Suprapubic skin (tissue), 4 donors: ENCODE measurements around the gene RHEB. TPM values are rescaled to one million over a fixed set of nuclear protein-coding genes. Genes with fewer than 3 reads are reported as not detected.

Experiments used
- DNase-seq, 2 donors: peaks; one replicate each; pipeline ENCODE4 v3.0.0-alpha.2; 2019; ENCODE audit warnings: low spot score in 2 of 2
- H3K27ac ChIP-seq: fragments of 200-600 bp; sonication (generic); one replicate; pipeline ENCODE4 v1.5.1; 2019
- H3K27me3 ChIP-seq: fragments of 200-600 bp; sonication (generic); one replicate; pipeline ENCODE4 v1.5.1; 2019
- H3K36me3 ChIP-seq: fragments of 200-600 bp; sonication (generic); one replicate; pipeline ENCODE4 v1.5.1; 2019
- H3K4me1 ChIP-seq: fragments of 200-600 bp; sonication (generic); one replicate; pipeline ENCODE4 v1.5.1; 2019
- H3K4me3 ChIP-seq: fragments of 200-600 bp; sonication (generic); one replicate; pipeline ENCODE4 v1.5.1; 2019; ENCODE audit warnings: mild to moderate bottlenecking
- H3K9me3 ChIP-seq: fragments of 200-600 bp; sonication (generic); one replicate; pipeline ENCODE4 v1.5.1; 2019
- CTCF ChIP-seq, 2 donors: fragments of 200-600 bp in 1 of 2; fragments of 450-650 bp in 1 of 2; sonication (generic) in 1 of 2; IDR thresholded peaks; one replicate each; pipeline ENCODE4 v1.5.1; 2016 to 2019; ENCODE audit warnings: antibody characterized with exemption in 2 of 2, mild to moderate bottlenecking in 1 of 2, moderate library complexity in 1 of 2
- EP300 ChIP-seq: sonication (generic); formaldehyde crosslinking; IDR thresholded peaks from one replicate; pipeline ENCODE4 v1.6.1; 2017; ENCODE audit warnings: antibody characterized with exemption
- POLR2A ChIP-seq, 2 donors: fragments of 450-650 bp; IDR thresholded peaks; one replicate each; pipeline ENCODE4 v1.6.1; 2017; ENCODE audit warnings: antibody characterized with exemption in 2 of 2, mild to moderate bottlenecking in 2 of 2, moderate library complexity in 2 of 2
- POLR2AphosphoS5 ChIP-seq, 3 donors: sonication (generic); formaldehyde crosslinking; IDR thresholded peaks; one replicate each; pipeline ENCODE4 v1.6.1; 2017; ENCODE audit warnings: antibody characterized with exemption in 3 of 3
- WGBS: methylation state at CpG from one replicate; pipeline ENCODE4 v1.1.5; 2018; 5-methylcytosine and 5-hydroxymethylcytosine counted together
- total RNA-seq, 4 donors: library from RNA; depleted of rRNA; stranded (reverse); fragments of >200 nt; gene quantifications; one replicate each; pipeline ENCODE4 v1.1.0, GENCODE V29; 2016

Gene RHEB
- total RNA-seq, 4 donors from 2014 or later = 46.5 to 62.2 (median 53.9) TPM

GRCh38 chr7:151507806-151508205, 11.9 kb downstream of the RHEB start:
- Histone ChIP-seq H3K9me3 (no peaks in the 10 kb centered on the region), H3K4me3 (no peak overlapping the region), H3K36me3 (no peaks in the 10 kb centered on the region), H3K4me1 (peaks cover 54% of the 10 kb centered on the region), H3K27me3 (no peaks in the 10 kb centered on the region), H3K27ac (no peak overlapping the region)
- DNase-seq = no peak
- TF ChIP-seq POLR2A (IDR thresholded peaks at IDR 0.05) (no peak), POLR2AphosphoS5 (IDR thresholded peaks at IDR 0.05) (no peak), CTCF (IDR thresholded peaks at IDR 0.05) (no peak), EP300 (no peak)
- WGBS = 65% methylated on average over 2 of the region's 2 CpGs

DNA sequence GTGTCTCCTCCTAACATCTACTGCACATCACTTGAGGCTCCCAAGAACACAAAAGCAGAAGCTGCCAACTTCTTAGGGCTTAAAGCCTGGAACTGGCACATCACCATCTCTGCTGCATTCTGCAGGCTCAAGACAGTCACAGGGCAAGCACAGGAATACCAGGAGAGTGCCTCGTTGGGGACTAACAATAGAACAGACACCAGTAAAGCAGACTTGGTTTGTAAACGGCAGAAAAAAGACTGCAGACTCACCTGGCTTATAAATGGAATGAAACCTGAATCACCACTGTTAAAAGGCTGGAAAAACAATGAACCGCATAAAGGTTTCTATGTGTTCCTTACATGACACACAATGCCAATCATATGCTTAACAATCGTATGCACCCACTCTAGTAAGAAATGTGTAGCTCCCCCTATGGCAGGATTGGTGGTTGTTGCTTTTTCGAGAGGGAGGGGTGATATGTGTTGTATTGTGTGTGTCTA, 12.8 kb downstream of the RHEB start:
- Histone ChIP-seq H3K4me3 (no peak overlapping the region), H3K9me3 (no peaks in the 10 kb centered on the region), H3K4me1 (peaks cover 45% of the 10 kb centered on the region), H3K36me3 (no peaks in the 10 kb centered on the region), H3K27ac (no peak overlapping the region), H3K27me3 (no peaks in the 10 kb centered on the region)
- 55% methylated on average over 5 of the region's 5 CpGs for WGBS
- DNase-seq = no peak
- TF ChIP-seq POLR2A (IDR thresholded peaks at IDR 0.05) (no peak), EP300 (no peak), POLR2AphosphoS5 (IDR thresholded peaks at IDR 0.05) (no peak), CTCF (IDR thresholded peaks at IDR 0.05) (no peak)

GRCh38 chr7:151505836-151506468, 13.7 kb downstream of the RHEB start:
- WGBS = 70% methylated on average over 4 of the region's 4 CpGs
- no peak for TF ChIP-seq POLR2AphosphoS5 (IDR thresholded peaks at IDR 0.05)
- no peak for TF ChIP-seq POLR2A (IDR thresholded peaks at IDR 0.05)
- no peak for TF ChIP-seq CTCF (IDR thresholded peaks at IDR 0.05)
- TF ChIP-seq EP300 = no peak
- Histone ChIP-seq H3K9me3 (no peaks in the 10 kb centered on the region), H3K36me3 (no peaks in the 10 kb centered on the region), H3K27me3 (no peaks in the 10 kb centered on the region), H3K27ac (no peak overlapping the region), H3K4me1 (peaks cover 40% of the 10 kb centered on the region), H3K4me3 (no peak overlapping the region)
- DNase-seq = no peak

DNA sequence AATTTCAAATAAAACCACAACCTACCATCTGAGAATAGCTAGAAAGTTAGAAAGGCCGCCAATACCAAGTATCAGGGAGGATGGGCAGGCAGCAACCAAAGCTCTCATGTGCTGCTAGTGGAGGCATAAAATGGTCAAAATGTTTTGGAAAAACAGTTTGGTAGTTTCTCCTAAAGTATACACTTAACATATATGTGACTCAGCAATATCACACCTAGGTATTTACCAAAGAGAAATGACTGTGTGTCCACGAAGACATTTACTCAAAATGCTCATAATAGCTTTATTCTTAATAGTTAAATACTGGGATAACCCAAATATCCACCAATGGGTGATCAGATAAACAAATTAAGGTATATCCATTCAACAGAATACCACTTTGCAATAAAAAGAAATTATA, 14.3 kb downstream of the RHEB start:
- WGBS = 88% methylated on average over 2 of the region's 2 CpGs
- H3K4me1 ChIP-seq = peaks cover 40% of the 10 kb centered on the region

More for the DNA sequence above, 14.3 kb downstream of the RHEB start:
- Histone ChIP-seq H3K27me3 (no peaks in the 10 kb centered on the region), H3K4me3 (no peak overlapping the region), H3K27ac (no peak overlapping the region), H3K36me3 (no peaks in the 10 kb centered on the region), H3K9me3 (no peaks in the 10 kb centered on the region)
- no peak for DNase-seq
- TF ChIP-seq POLR2A (IDR thresholded peaks at IDR 0.05) = no peak
- TF ChIP-seq EP300 = no peak
- TF ChIP-seq CTCF (IDR thresholded peaks at IDR 0.05) = no peak
- no peak for TF ChIP-seq POLR2AphosphoS5 (IDR thresholded peaks at IDR 0.05)
